Smooth muscle cell (in vitro differentiated cells): ENCODE results near the gene OPTN. TPM values are rescaled to one million over a fixed set of nuclear protein-coding genes. Genes with fewer than 3 reads are reported as not detected.
A peak's percentile ranks its signal among the peaks of the same experiment; 100 is the strongest.
"Not testable (repeated sequence)": the region's sequence is repeated elsewhere in the genome, so short reads cannot be mapped to it uniquely, and the experiment has no call there.

Source experiments
- DNase-seq: peaks from one replicate; lab custom pipeline; 2025; ENCODE audit not compliant: unreplicated experiment; lab: John Stamatoyannopoulos, UW
- H2AFZ ChIP-seq: fragments of 200-600 bp; sonication (generic); 2 replicates; pipeline ENCODE4 v1.6.0; 2016; ENCODE audit warnings: antibody characterized with exemption, low read depth, mild to moderate bottlenecking
- H3F3A ChIP-seq: fragments of 200-600 bp; sonication (generic); 2 replicates; pipeline ENCODE4 v1.6.0; 2017; ENCODE audit warnings: antibody characterized with exemption, low read depth
- H3K27ac ChIP-seq: fragments of 200-600 bp; sonication (generic); 2 replicates; pipeline ENCODE4 v1.5.1; 2016; ENCODE audit warnings: low read depth, mild to moderate bottlenecking
- H3K27me3 ChIP-seq: fragments of 200-600 bp; sonication (generic); 2 replicates; pipeline ENCODE4 v1.6.1; 2016; ENCODE audit warnings: low read depth, mild to moderate bottlenecking
- H3K36me3 ChIP-seq: fragments of 200-600 bp; sonication (generic); 2 replicates; pipeline ENCODE4 v1.5.1; 2016; ENCODE audit warnings: low read depth
- H3K4me1 ChIP-seq: fragments of 200-600 bp; sonication (generic); 2 replicates; pipeline ENCODE4 v1.5.1; 2016; ENCODE audit warnings: low read depth
- H3K4me2 ChIP-seq: fragments of 200-600 bp; sonication (generic); 2 replicates; pipeline ENCODE4 v1.6.0; 2016; ENCODE audit warnings: mild to moderate bottlenecking
- H3K4me3 ChIP-seq: fragments of 200-600 bp; sonication (generic); 2 replicates; pipeline ENCODE4 v1.5.1; 2016; ENCODE audit warnings: mild to moderate bottlenecking
- H3K79me2 ChIP-seq: fragments of 200-600 bp; sonication (generic); 2 replicates; pipeline ENCODE4 v1.6.0; 2016; ENCODE audit warnings: low read depth, mild to moderate bottlenecking
- H3K9ac ChIP-seq: fragments of 200-600 bp; sonication (generic); 2 replicates; pipeline ENCODE4 v1.6.0; 2016; ENCODE audit warnings: low read depth
- H3K9me3 ChIP-seq: fragments of 200-600 bp; sonication (generic); replicated peaks from 2 replicates; pipeline ENCODE4 v1.5.1; 2016; ENCODE audit warnings: low read depth
- H4K20me1 ChIP-seq: fragments of 200-600 bp; sonication (generic); 2 replicates; pipeline ENCODE4 v1.6.0; 2016; ENCODE audit warnings: low read depth
- CTCF ChIP-seq: fragments of 200-600 bp; sonication (generic); IDR thresholded peaks from 2 replicates; pipeline ENCODE4 v1.5.1; 2017; ENCODE audit warnings: borderline replicate concordance, mild to moderate bottlenecking, antibody characterized with exemption; ENCODE audit not compliant: insufficient read depth, poor library complexity, severe bottlenecking
- WGBS: methylation state at CpG from one replicate; pipeline ENCODE4 v1.1.7; 2016; ENCODE audit warnings: low lambda C conversion rate; 5-methylcytosine and 5-hydroxymethylcytosine counted together
- polyA plus RNA-seq: library from polyadenylated mRNA; unstranded; fragments of >200 nt; fragmentation: Nextera tagmentation; extraction: Ambion mirVana; gene quantifications from 2 replicates; pipeline ENCODE4 v1.2.1, GENCODE V29; 2016
- total RNA-seq: library from RNA; depleted of rRNA; stranded (reverse); fragments of >200 nt; gene quantifications from 2 replicates; pipeline ENCODE4 v1.2.3, GENCODE V29; 2014

Gene OPTN
- total and polyA plus RNA-seq, 2 experiments from 2014 or later: 43.7 to 83.0 TPM

GRCh38 chr10:13147161-13147560 lies 47.2 kb downstream of the OPTN start:
- H3K79me2 ChIP-seq: no peaks in the 10 kb centered on the region
- H2AFZ ChIP-seq: no peak overlapping the region
- no peak for DNase-seq
- no peaks in the 10 kb centered on the region for H3K9me3 ChIP-seq
- H4K20me1 ChIP-seq: no peaks in the 10 kb centered on the region
- H3K27ac ChIP-seq: no peak overlapping the region
- H3F3A ChIP-seq: no peaks in the 10 kb centered on the region
- H3K4me3 ChIP-seq: no peak overlapping the region
- no peak overlapping the region for H3K4me2 ChIP-seq
- TF ChIP-seq CTCF: no peak
- no peak overlapping the region for H3K9ac ChIP-seq
- no peaks in the 10 kb centered on the region for H3K27me3 ChIP-seq
- H3K4me1 ChIP-seq: no peaks in the 10 kb centered on the region
- no peaks in the 10 kb centered on the region for H3K36me3 ChIP-seq

GRCh38 chr10:13152296-13152695 lies 52.3 kb downstream of the OPTN start:
- 74% methylated on average over 3 of the region's 3 CpGs for WGBS
- no peak overlapping the region for H3K4me3 ChIP-seq
- no peaks in the 10 kb centered on the region for H4K20me1 ChIP-seq
- no peak for DNase-seq
- H2AFZ ChIP-seq: no peak overlapping the region
- peak overlapping the region; percentile 70 for H3K27ac ChIP-seq
- no peak overlapping the region for H3K9ac ChIP-seq
- H3K79me2 ChIP-seq: no peaks in the 10 kb centered on the region
- H3K4me1 ChIP-seq: no peaks in the 10 kb centered on the region
- TF ChIP-seq CTCF: no peak
- H3K4me2 ChIP-seq: no peak overlapping the region
- H3K27me3 ChIP-seq: no peaks in the 10 kb centered on the region
- H3K9me3 ChIP-seq: no peaks in the 10 kb centered on the region
- H3K36me3 ChIP-seq: no peaks in the 10 kb centered on the region
- H3F3A ChIP-seq: no peaks in the 10 kb centered on the region

- H3K4me1 ChIP-seq, H3K27me3 ChIP-seq, H3K79me2 ChIP-seq, H3K36me3 ChIP-seq, H3K9me3 ChIP-seq, H3K4me3 ChIP-seq, DNase-seq, H3K27ac ChIP-seq, H2AFZ ChIP-seq, H4K20me1 ChIP-seq, H3K9ac ChIP-seq, H3K4me2 ChIP-seq, H3F3A ChIP-seq: not testable (repeated sequence)
- 90% methylated on average over 4 of the region's 4 CpGs for WGBS
These were observed 55.9 kb downstream of the OPTN start for GRCh38 chr10:13155860-13156259.

- no peaks in the 10 kb centered on the region for H3F3A ChIP-seq
- no peak for TF ChIP-seq CTCF
- H3K4me2 ChIP-seq: no peak overlapping the region
- no peaks in the 10 kb centered on the region for H3K9me3 ChIP-seq
- no peaks in the 10 kb centered on the region for H3K36me3 ChIP-seq
- H3K27me3 ChIP-seq: no peaks in the 10 kb centered on the region
- H4K20me1 ChIP-seq: no peaks in the 10 kb centered on the region
- no peak overlapping the region for H3K9ac ChIP-seq
- DNase-seq: no peak
- peaks cover 8% of the 10 kb centered on the region for H3K79me2 ChIP-seq
- 92% methylated on average over 24 of the region's 32 CpGs for WGBS
- H3K4me3 ChIP-seq: no peak overlapping the region
- no peak overlapping the region for H2AFZ ChIP-seq
- no peak overlapping the region for H3K27ac ChIP-seq
- peaks cover 10% of the 10 kb centered on the region for H3K4me1 ChIP-seq
These were observed 58.4 kb downstream of the OPTN start for GRCh38 chr10:13158401-13158800.
